Fibroblast of skin of left biceps (primary cell): ENCODE results near the gene NAXD.
"Not testable (repeated sequence)": the region's sequence is repeated elsewhere in the genome, so short reads cannot be mapped to it uniquely, and the experiment has no call there.

Source experiments
- DNase-seq, 2 experiments: peaks; one replicate each; pipeline ENCODE4 v3.0.0-alpha.2; 2013; ENCODE audit warnings: low read depth in 2 of 2

NAXD gene

DNA sequence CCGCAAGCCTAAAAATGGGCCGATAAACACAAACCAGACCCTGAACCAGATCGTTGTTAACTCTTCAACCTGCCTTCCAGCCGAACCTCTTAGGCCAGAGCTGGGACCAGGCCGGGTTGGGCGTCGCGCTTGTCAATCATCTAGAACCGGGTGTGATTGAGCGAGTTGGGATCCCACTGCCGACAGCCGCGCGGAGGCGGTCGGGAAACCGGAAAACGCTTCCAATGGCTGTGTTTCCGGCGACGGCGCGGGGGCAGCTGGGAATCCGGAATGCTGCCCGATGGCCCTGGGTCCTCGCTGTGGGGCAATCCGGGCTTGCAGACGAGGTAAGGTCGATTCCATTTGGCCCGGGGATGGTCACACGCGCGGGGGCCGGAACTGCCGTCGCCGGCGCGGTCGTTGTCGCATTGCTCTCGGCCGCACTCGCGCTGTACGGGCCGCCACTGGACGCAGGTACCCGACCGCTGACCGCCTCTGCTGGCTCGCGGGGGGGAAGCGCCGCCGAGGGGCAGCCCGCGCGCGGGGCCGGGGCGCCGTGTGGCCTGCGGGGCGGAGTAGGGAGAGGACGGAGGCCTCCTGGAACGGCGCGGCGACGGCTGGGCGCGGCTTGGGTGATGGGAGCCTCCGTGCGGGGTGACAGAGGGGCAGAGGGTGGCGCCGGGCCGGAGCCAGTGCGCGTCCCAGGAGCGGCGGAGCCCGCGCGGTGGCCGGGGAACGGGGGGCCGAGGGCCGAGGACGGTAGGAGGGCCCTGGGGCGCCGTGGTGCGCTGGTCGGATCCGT lies at the start of gene NAXD:
Gene NAXD (plus strand): TSS at position 224 of the 781 bp plus-strand sequence. CDS start 57 bp downstream, at position 281.
- peak; percentile 91 for DNase-seq

DNA sequence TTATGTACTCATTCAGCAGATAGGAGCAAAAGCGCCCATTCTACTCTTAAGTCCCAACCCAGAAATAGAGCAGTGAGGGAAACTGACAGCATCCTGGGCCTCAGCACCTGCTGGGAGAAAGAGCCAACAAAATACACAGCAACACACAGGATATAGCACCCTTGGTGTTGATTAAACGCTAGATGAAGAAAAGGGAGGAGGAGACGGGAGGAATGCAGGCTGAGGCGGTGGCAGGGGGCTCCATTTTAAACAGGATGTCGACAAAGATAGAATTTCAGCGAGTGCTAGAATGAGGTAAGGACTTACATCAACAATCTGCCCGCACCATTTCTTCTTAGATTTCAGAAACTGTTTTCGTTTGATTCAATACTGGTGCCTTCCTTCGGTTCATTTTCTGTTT lies 49.2 kb upstream of the NAXD start:
- DNase-seq = no peak

DNA sequence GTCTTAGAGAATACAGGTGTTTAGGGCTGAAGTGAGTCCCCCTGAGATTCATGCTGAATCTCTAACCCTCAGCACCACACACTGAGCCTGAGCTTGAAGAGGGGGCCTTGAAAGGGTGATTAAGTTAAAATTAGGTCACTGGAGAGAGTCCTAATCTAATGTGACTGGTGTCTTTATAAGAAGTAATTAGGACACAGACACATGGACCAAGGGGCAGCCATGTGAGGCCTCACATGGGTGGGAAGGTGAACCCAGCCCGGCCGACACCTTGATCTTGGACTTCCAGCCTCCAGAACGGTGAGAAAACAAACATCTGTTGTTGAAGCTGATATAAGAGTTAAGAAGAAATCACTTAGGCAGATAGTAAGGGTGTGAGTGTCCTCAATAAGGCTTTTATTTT lies 46.7 kb upstream of the NAXD start:
- DNase-seq = no peak

DNA sequence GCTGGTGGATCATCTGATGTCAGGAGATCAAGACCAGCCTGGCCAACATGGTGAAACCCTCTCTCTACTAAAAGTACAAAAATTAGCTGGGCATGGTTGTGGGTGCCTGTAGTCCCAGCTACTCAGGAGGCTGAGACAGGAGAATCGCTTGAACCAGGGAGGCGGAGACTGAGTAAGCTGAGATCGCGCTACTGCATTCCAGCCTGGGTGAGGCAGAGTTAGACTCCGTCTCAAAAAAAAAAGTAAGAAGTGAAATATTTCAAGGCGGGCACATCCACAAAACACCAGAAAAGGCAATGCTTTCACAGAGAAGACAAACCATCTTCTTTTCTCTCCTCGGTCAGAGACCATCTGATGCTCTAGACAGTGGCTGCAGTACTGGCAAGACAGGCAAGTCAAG lies 45.4 kb upstream of the NAXD start:
- not testable (repeated sequence) for DNase-seq

DNA sequence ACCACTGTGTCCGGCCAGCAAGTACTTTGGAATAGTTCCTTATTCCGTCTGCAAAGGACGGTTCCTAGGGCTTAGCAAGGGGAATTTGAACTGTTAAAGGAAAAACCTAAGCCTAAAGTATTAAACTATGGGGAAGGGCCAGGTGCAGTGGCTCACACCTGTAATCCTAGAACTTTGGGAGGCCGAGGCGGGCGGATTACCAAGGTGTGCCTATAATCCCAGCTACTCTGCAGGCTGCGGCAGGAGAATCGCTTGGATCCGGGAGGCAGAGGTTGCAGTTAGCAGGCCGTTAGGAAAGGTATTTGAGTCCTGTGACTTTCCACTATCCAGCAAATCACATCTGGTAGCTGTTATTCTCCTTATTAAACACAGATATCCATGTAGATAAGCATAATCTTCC lies 44.5 kb upstream of the NAXD start:
- no peak for DNase-seq

DNA sequence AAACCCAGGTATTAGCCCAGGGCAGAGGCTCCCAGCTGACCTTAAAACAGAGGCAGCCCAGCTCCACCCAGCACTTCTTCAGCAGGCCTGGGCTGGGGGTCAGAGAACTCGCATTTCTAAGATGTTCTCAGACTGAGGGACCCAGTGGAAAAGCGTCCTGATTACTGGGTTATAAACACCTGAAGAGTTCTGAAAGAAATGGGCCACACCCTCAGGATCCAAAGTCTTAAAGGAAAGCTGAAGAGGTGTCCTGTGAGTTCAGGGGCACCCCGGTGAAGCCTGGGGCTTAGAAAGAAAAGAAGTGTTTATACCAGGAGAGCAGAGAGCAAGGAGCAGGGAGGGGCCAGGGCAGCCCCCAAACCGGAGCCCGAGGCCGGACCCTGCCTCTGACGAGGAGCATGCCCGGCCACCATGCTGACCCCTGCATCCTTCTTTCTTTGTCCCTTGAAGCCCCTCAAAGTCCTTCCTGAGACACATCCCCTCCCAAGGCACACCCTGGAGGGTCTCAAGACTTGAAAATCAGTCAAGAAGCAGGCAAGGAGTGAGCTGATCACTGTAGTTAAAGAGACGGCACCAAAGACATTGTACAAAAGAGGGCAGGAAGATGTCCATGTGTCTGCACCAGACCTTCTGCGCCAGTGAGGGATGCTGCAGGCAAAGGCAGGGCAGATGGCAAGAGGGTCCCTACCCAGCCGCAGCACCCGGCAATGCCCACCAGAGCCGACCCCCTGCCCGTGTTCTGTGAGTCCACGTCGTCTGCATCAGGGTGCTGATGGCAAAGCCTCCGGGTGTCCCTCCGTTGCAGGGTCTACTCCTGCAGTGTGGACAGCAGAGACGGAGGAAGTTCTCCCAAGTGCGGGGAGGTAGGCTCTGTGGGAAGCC lies 43.2 kb upstream of the NAXD start:
- DNase-seq = no peak

DNA sequence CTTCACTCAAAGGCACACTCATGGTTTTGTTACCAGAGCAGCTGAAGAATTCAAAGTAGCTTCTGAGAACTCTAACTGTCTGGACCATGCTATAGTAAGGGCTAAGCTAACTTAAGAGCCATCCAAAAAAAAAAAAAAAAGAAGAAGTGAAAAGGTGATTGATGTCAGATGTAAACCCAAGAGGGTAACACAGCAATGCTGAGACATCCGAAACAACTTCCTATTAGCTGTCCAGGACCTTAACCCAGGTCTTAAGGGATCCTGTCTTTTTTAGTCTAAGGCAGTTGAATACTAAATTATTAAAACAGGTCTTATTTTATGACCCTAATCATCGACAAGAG lies 42.6 kb upstream of the NAXD start:
- no peak for DNase-seq

DNA sequence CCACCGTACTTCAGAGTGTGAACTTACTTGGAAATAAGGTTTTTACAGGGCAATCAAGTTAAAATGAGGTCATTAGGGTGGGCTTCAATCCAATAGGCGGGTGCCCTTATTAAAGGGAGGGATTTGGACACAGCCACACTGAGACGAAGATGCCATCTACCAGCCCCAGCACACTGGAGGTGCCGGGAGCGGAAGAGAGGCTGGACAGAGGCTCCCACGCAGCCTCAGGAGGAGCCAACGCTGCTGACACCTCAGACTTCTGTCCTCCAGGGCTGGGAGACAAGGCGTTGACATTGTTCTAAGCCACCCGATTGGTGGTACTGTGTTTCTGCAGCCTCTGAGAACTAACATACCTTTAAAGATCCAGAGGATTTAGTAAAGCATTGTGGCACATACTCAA lies 41.2 kb upstream of the NAXD start:
- no peak for DNase-seq

DNA sequence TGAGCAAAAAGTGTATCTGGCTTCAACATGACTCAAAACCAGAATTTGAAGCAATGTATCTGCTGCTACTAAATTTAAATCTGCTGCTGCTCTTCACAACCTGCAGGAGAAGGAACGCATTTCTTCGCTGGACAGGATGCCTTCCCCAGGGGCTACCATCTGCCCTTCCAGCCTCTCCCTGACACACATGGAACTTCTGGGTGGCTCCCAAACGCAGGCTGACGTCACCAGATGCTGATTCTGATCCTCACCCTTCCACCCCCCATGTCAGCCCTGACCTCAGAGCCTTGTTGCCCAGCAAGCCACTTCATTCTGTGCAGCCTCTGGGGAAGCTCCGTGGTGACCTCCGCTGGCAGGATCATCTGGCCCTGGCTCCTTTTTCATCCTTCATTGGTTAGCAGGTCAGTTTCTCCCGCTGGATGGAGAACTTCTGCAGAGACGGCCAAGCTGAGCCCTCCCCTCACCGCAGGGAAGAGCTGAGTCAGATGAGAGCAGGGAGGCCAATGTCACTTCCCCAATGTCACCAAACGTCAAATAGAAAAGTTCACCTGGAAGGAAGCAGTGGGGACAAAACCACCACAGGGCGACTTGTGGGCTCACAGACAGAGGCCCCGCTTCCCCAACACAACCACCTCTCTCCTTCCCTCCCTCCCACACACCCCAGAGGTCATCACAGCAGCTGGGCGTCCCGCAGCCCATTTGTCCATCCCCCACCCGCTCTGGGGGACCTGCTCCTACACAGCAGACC lies 39.8 kb upstream of the NAXD start:
- DNase-seq = no peak

DNA sequence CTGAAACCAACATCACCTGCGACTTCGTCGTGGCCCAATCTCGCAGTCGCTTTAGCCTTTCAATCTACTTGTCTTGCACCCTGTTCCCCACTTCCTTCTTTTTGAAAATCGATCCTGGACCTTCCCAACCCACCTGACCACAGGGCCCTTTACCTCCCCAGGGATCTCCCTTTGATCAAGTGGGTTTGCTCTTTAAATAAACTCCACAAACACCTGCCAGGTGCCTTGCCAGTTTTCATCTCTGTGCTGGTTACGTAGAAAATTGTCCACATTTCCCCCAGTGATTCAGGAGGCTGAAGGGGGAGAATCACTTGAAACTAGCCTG lies 39.3 kb upstream of the NAXD start:
- no peak for DNase-seq

DNA sequence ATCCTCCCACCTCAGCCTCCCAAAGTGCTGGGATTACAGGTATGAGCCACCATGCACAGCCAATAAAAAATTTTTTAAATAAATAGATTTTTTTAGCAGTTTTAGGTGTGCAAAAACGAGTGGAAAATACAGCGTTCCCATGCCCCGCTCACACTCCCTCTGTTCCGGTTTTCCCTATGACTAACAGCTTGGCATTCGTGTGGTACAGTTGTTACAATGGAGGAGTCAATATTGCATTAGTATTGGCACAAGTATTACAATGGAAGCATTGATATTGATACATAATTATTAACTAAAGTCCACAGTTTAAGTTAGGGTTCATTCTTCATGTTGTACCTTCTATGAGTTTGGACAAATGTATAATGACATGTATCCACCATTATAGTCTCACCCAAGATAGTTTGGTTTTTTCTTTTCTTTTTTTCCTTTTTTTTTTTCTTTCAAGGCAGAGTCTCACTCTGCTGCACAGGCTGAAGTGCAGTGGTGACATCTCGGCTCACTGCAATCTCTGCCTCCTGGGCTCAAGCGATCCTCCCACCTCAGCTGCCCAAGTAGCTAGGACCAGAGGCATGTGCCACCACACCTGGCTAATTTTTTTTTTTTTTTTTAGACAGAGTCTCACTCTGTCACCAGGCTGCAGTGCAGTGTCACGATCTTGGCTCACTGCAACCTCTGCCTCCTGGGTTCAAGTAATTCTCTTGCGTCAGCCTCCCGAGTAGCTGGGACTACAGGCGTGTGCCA lies 38.4 kb upstream of the NAXD start:
- DNase-seq = no peak

DNA sequence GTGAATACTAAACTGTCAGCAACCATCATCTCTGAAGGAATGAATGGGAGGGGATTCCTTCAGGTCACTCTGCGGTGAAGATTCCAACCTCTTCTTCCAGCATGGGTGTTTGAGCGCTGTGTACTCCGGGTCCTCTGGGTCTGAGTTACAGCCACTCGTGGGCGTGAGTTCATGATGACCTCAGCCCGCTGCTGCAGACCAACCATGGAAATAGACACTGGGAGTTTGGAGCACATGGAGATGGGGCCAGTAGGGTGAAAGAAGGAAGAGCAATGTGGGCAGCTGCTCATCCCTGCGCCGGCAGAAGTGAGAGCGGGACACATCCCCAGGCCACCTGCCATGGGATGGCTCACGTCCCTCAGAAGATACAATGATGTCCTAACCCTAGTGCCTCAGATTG lies 37.0 kb upstream of the NAXD start:
- no peak for DNase-seq

DNA sequence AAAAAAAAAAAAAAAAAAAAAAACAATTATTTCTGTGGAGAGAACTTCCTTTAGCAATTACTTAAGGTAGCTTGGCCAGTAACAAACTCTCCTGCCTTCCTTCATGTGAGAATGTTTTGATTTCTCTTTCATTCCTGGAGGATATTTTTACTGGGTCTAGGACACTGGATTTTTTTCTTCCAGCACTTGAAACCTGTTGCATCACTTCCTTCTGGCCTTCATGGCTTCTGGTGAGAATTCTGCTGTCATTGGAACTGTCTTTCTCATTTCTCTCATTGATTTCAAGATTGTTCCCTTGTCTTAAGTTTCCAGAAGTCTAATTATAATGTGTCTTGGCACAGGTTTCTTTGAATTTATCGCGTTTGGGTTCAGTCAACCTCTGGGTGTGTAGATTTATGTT lies 34.5 kb upstream of the NAXD start:
- DNase-seq = no peak

DNA sequence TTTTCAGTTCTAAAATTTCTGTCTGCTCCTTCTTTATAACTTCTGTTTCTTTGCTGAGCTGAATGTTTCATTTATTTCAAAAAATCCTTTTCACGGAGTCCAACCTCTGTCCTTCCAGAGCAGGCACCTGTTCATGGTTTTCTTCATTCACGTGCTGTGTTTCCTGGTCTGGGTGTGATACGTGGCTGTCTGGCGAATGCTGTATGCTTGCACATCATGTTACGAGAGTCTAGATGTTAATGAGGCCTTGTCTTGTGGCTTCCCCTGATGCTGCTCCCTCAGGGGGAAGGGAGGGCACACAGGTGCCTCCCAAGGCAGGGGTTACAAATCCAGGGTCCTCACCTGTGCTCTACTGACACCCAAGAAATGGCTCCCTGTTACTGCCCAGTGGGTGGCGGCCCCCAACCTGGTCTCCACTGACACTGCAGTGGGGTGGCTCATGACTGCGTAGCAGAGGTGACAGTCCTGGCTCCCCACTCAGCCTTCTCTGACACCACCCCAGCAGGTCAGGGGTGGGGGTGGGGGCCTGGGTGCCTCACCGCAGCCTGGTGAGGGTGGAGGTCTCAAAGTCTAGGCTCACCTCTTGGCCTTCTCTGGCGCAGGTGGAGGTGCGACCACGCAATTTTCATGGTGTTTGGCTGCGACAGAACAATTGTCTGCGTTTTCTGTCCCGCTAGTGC lies 33.7 kb upstream of the NAXD start:
- no peak for DNase-seq

DNA sequence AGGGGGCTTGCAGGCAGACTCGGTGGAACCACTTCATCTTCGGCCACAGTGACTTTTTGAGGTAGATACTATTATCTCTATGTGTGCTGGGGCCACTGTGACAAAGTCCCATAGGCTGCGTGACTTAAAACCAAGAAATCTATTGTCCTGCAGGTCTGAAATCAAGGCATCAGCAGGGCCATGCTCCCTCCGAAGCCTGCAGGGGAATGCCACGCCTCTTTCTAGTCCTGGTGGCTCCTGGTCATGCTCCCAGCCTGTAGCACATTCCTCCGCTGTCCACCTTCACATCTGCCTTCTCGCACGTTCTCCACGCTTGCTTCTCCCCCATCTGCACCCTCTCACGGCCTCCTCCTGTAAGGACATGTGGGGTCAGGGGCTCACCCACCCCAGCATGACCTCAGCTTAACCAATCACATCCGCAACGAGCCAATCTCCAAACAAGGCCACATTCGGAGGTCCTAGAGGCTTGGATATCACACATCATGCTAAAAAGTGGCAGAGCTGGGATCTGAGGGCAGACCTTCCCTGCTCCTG lies 32.9 kb upstream of the NAXD start:
- DNase-seq = no peak

DNA sequence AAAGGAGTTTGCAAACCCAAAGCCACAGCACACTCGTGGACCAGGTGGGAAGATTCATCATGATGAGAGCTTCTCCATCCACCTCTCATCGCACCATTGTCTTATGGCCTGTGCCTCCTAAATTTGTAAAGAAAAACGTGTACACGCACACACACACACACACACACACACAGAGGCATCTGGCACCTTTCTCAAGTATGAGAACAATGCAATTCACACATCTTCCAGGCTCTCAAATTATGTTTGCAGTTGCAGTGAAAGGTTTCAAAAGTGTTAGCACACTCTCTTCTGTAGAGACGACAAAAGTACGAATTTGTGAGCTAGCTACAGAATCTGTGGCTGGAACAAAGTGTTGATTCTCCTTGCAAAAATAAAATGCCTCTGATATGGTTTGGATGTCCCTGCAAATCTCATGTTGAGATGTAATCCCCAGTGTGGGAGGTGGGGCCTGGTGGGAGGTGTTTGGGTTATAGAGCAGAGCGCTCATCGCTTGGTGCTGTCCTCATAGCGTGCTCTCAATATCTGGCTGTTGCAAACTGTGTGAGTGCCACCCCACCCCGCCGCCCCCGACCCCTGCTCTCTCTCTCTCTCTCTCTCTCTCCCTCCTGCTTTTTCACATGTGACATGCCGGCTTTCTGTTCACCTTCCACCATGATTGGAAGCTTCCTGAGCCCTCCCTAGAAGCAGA lies 32.0 kb upstream of the NAXD start:
- no peak for DNase-seq

DNA sequence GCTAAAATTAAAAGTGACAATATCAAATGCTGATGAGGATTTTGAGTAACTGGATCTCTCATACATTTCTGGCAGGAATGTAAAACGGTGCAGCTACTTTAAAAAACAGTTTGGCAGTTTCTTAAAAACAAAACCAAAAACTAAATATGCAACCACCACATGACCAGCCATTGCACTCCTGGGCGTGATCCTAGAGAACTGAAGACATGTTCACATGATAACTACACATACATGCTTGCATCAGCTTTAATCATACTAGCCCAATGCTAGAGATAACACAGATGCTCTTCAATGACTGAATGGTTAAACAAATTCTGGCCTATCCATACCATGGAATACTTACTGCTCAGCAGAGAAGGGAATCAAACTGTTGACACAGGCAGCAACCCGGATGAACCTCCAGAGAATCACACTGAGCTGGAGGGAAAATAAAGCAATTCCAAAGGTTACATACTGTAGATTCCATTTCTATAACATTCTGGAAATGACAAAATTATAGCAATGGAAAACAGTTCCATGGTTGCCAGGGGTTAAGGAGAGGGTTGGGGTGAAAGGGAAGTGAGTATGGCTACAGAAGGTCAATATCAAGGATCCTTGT lies 25.5 kb upstream of the NAXD start:
- DNase-seq = no peak

DNA sequence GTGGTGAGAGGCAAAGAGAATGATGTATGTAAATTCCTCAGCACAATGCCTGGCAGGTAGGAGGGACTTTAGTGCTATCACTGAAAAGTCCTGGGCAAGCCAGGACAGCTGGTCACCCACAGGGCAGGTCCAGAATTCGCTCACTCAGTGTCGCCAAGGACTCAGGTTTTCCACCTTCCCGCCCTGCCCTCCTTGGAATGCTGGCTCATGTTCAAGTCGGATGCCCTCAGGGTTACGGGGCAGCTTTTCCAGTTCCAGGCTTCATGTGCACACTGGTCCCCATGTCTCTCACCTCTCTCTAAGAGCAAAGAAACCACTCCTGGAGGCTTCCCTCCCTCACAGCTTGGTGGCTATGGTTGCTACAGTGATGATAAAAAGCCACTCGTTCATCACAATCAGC lies 24.8 kb upstream of the NAXD start:
- DNase-seq = no peak

DNA sequence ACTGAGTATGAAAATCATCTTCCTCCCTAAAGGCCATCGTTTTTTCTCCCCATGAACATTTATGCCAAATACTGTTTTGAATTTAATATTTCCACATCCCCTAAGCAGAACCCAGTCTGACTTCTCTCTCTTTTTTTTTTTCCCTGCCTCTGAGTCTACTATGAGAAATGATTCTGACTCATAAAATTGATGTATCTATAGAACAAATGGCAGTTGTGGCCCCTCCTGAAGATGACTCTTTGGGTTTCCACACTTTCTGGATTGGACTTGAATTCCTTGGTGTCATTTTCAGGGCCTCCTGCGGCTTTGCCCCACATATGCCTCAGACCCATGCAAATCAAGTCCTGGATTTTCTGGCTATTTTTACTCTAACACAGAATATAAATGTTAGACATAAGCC lies 22.7 kb upstream of the NAXD start:
- DNase-seq = peak; percentile 43 to 45
